ENCODE data around the gene ITIH5. TPM values are rescaled to one million over a fixed set of nuclear protein-coding genes. Genes with fewer than 3 reads are reported as not detected.

The ITIH5 gene
- total RNA-seq, 5 donors from 2014 or later (not counting 1 experiment from before 2014, with no cell fraction given), result 0.13 to 0.22 TPM; not detected in 3

DNA sequence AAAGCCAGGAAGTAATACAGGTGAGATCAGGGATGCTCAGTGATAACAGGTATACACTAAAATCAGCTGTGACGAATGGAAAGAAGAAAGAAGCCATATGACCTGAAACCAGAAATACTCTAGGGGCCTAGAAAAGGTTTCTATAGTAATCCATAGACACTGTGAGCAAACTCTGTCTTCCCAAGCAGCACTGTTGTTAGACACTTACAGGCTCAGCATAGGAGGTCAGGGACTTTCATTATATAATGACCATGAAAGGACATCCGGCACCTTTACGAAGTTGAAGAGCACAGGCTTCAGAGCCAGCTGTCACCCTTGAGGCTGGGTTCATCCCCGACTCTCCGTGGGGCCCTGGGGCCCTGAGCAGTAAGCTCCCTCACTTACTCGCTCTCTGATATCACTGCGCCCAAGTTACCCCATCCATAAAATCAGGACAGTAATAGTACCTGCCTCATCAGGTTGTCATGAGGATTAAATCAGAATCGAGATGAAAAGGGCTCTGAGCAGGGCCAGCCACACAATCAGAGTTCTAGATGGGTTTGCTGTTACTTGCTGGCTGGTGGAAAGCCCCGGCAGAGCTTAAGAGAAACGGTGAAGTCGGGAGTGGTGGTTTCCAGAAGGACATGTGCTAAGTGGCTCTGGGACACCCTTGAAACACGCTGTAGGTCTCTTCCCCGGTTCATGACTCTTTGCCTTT lies 79.5 kb downstream of the ITIH5 start:
- Mint-ChIP-seq H3K4me3 (no peak overlapping the region), H3K27ac (no peak overlapping the region), H3K27me3 (peaks cover 0 to 4% of the 10 kb centered on the region in 2 donors), H3K9me3 (no peaks in the 10 kb centered on the region), H3K4me1 (peaks cover 9 to 17% (median 14%) of the 10 kb centered on the region in 3 donors), H3K36me3 (no peaks in the 10 kb centered on the region)
- H3K9me3 ChIP-seq, result no peaks in the 10 kb centered on the region
- POLR2A ChIA-PET, result no interaction called here
- ATAC-seq (replicated peaks in 1 of 4) (no peak), DNase-seq (no peak)
- H3K4me3 ChIP-seq (ENCODE audit: control insufficient read depth in 1 of 2, extremely low read depth in 1 of 2, low read length in 1 of 2), result no peak overlapping the region
- CTCF ChIA-PET, result no interaction called here
- peaks cover 0 to 7% of the 10 kb centered on the region in 2 experiments for H3K27me3 ChIP-seq (replicated peaks in 1 of 2; ENCODE audit: control insufficient read depth in 2 of 2, extremely low read depth in 1 of 2, insufficient read depth in 2 of 2, low read length in 1 of 2)
- H3K36me3 ChIP-seq (ENCODE audit: control insufficient read depth in 2 of 2, extremely low read depth in 1 of 2, insufficient read depth in 1 of 2, low read length in 1 of 2), result no peaks in the 10 kb centered on the region
- H3K4me1 ChIP-seq (ENCODE audit: control insufficient read depth in 1 of 2, extremely low read depth in 1 of 2, insufficient read depth in 2 of 2, low read length in 2 of 2), result peaks cover 0 to 4% of the 10 kb centered on the region in 2 experiments
- 95% methylated on average over 7 of the region's 13 CpGs for WGBS (ENCODE audit: insufficient coverage)
- H3K27ac ChIP-seq (ENCODE audit: low read length), result no peak overlapping the region

DNA sequence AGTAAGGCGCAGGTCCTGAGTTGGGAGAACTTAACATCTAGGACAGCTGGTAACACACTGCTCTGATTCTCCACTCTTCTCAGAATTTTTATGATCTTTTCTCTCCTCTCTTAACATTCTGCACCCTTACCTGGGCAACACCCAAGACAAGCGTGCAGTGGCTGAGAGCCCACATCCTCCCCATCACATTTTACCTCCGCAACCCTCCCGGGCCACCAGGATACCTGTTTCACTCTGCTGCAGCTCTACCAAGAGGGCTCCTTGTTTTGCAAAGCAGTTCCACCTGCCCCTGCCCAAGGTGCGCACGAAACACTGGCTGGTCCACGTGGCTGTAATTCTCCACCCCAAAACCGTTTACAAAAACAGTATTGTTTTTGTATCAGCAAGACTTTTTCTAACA lies 81.5 kb downstream of the ITIH5 start:
- Mint-ChIP-seq H3K27ac (peak overlapping the region in 1 of 2 donors; percentile 51), H3K27me3 (peaks cover 0 to 4% of the 10 kb centered on the region in 2 donors), H3K4me1 (peaks cover 9 to 11% (median 11%) of the 10 kb centered on the region in 3 donors), H3K36me3 (no peaks in the 10 kb centered on the region), H3K9me3 (no peaks in the 10 kb centered on the region), H3K4me3 (no peak overlapping the region)
- 38% methylated on average over 6 of the region's 8 CpGs for WGBS (ENCODE audit: insufficient coverage)
- H3K36me3 ChIP-seq (ENCODE audit: control insufficient read depth in 2 of 2, extremely low read depth in 1 of 2, insufficient read depth in 1 of 2, low read length in 1 of 2), result no peaks in the 10 kb centered on the region
- peak in 3 of 4 experiments; percentile 57 to 67 (median 59) for ATAC-seq (replicated peaks in 1 of 4)
- H3K9me3 ChIP-seq, result no peaks in the 10 kb centered on the region
- no peak overlapping the region for H3K4me3 ChIP-seq (ENCODE audit: control insufficient read depth in 1 of 2, extremely low read depth in 1 of 2, low read length in 1 of 2)
- H3K27ac ChIP-seq (ENCODE audit: low read length), result no peak overlapping the region
- H3K4me1 ChIP-seq (ENCODE audit: control insufficient read depth in 1 of 2, extremely low read depth in 1 of 2, insufficient read depth in 2 of 2, low read length in 2 of 2), result peaks cover 0 to 3% of the 10 kb centered on the region in 2 experiments
- H3K27me3 ChIP-seq (replicated peaks in 1 of 2; ENCODE audit: control insufficient read depth in 2 of 2, extremely low read depth in 1 of 2, insufficient read depth in 2 of 2, low read length in 1 of 2), result peaks cover 0 to 7% of the 10 kb centered on the region in 2 experiments
- ChIA-PET CTCF (no interaction called here), POLR2A (no interaction called here)
- DNase-seq, result peak in 5 of 35 experiments; percentile 5 to 12 (median 11)

DNA sequence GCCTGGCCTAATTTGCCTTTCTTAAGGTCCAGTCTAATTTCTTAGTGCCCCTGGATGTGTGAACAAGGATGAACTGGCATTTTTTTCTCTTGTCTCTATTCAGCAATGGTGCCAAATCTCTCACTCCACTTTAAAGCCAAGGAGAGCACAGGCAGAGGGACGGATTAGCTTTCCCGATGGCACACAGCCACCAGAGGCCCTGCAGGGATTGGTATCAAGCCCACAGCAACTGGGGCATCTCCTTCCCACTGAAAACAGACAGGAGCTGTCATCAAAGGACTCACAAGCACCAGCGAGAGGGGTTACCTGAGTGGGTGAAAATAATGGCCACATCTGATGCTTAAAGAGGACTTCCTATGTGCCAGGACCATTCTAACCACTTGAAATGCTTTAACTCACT lies 83.1 kb downstream of the ITIH5 start:
- no peak overlapping the region for H3K27ac ChIP-seq (ENCODE audit: low read length)
- no peaks in the 10 kb centered on the region for H3K36me3 Mint-ChIP-seq
- WGBS (ENCODE audit: insufficient coverage), result 93% methylated on average over 3 of the region's 3 CpGs
- H3K36me3 ChIP-seq (ENCODE audit: control insufficient read depth in 2 of 2, extremely low read depth in 1 of 2, insufficient read depth in 1 of 2, low read length in 1 of 2), result no peaks in the 10 kb centered on the region
- CTCF ChIA-PET, result no interaction called here
- H3K27ac Mint-ChIP-seq, result no peak overlapping the region
- POLR2A ChIA-PET, result no interaction called here
- no peak for DNase-seq
- H3K4me1 Mint-ChIP-seq, result peaks cover 9 to 11% (median 10%) of the 10 kb centered on the region in 3 donors
- peaks cover 0 to 4% of the 10 kb centered on the region in 2 experiments for H3K27me3 ChIP-seq (replicated peaks in 1 of 2; ENCODE audit: control insufficient read depth in 2 of 2, extremely low read depth in 1 of 2, insufficient read depth in 2 of 2, low read length in 1 of 2)
- peaks cover 0 to 1% of the 10 kb centered on the region in 2 donors for H3K27me3 Mint-ChIP-seq
- H3K4me1 ChIP-seq (ENCODE audit: control insufficient read depth in 1 of 2, extremely low read depth in 1 of 2, insufficient read depth in 2 of 2, low read length in 2 of 2), result peaks cover 0 to 3% of the 10 kb centered on the region in 2 experiments
- ATAC-seq (replicated peaks in 1 of 4), result no peak
- H3K4me3 ChIP-seq (ENCODE audit: control insufficient read depth in 1 of 2, extremely low read depth in 1 of 2, low read length in 1 of 2), result no peak overlapping the region
- H3K9me3 Mint-ChIP-seq, result no peaks in the 10 kb centered on the region
- no peaks in the 10 kb centered on the region for H3K9me3 ChIP-seq
- no peak overlapping the region for H3K4me3 Mint-ChIP-seq

DNA sequence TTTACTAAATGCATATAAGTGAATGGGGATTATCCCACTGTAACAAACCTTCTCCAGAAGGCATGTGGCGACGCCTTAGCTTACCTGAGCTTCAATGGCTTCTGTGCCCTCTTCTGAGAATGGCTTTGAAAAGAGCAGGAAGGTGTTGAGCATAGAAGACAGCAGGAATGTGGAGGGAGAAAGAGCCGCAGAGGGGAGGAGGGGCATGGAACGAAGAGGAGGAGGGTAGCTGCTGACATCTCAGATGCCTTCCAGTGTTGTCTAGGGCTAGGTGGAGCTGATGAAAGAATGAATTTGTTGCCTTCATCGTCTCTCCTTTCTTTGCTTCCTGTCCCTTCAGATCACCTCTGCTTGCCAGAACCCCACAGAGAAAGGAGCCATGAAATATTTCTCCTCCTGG lies 86.2 kb downstream of the ITIH5 start:
- no peak overlapping the region for H3K4me3 ChIP-seq (ENCODE audit: control insufficient read depth in 1 of 2, extremely low read depth in 1 of 2, low read length in 1 of 2)
- ATAC-seq (replicated peaks in 1 of 4) (no peak), DNase-seq (no peak)
- H3K27ac ChIP-seq (ENCODE audit: low read length), result no peak overlapping the region
- H3K27me3 ChIP-seq (replicated peaks in 1 of 2; ENCODE audit: control insufficient read depth in 2 of 2, extremely low read depth in 1 of 2, insufficient read depth in 2 of 2, low read length in 1 of 2), result peaks cover 0 to 4% of the 10 kb centered on the region in 2 experiments
- no peaks in the 10 kb centered on the region for H3K9me3 ChIP-seq
- ChIA-PET CTCF (no interaction called here), POLR2A (no interaction called here)
- WGBS (ENCODE audit: insufficient coverage), result 94% methylated on average over 2 of the region's 5 CpGs
- peaks cover 8 to 11% (median 9%) of the 10 kb centered on the region in 3 donors for H3K4me1 Mint-ChIP-seq
- no peak overlapping the region for H3K4me3 Mint-ChIP-seq
- no peak overlapping the region for H3K27ac Mint-ChIP-seq
- no peaks in the 10 kb centered on the region for H3K36me3 ChIP-seq (ENCODE audit: control insufficient read depth in 2 of 2, extremely low read depth in 1 of 2, insufficient read depth in 1 of 2, low read length in 1 of 2)
- H3K36me3 Mint-ChIP-seq, result no peaks in the 10 kb centered on the region
- H3K9me3 Mint-ChIP-seq, result no peaks in the 10 kb centered on the region
- H3K27me3 Mint-ChIP-seq, result no peaks in the 10 kb centered on the region
- peaks cover 0 to 3% of the 10 kb centered on the region in 2 experiments for H3K4me1 ChIP-seq (ENCODE audit: control insufficient read depth in 1 of 2, extremely low read depth in 1 of 2, insufficient read depth in 2 of 2, low read length in 2 of 2)

DNA sequence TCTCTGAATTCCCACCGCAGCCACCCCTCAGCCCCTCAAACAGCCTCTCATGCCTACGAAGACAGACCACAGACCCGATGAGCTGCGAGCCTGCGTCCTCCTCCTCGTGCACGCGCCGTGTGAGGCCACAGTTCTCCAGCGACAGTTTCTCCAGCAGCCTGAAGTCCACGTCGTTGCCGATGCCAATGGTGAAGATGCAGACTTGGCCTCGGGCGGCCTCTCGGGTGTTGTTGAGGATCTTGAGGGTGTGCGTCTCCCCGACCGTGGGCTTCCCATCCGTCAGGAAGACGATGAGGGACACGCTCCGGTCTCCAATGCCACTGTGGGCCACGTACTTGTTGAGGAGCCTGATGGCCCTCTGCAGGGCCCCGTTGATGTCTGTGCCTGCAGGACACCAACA lies 87.1 kb downstream of the ITIH5 start:
- Mint-ChIP-seq H3K27ac (no peak overlapping the region), H3K4me1 (peaks cover under 1 to 2% (median under 1%) of the 10 kb centered on the region in 3 donors), H3K4me3 (no peak overlapping the region), H3K9me3 (no peaks in the 10 kb centered on the region), H3K27me3 (no peaks in the 10 kb centered on the region), H3K36me3 (no peaks in the 10 kb centered on the region)
- Histone ChIP-seq H3K36me3 (ENCODE audit: control insufficient read depth in 2 of 2, extremely low read depth in 1 of 2, insufficient read depth in 1 of 2, low read length in 1 of 2) (no peaks in the 10 kb centered on the region), H3K27ac (ENCODE audit: low read length) (no peak overlapping the region), H3K27me3 (replicated peaks in 1 of 2; ENCODE audit: control insufficient read depth in 2 of 2, extremely low read depth in 1 of 2, insufficient read depth in 2 of 2, low read length in 1 of 2) (peaks cover 0 to 4% of the 10 kb centered on the region in 2 experiments), H3K9me3 (no peaks in the 10 kb centered on the region), H3K4me1 (ENCODE audit: control insufficient read depth in 1 of 2, extremely low read depth in 1 of 2, insufficient read depth in 2 of 2, low read length in 2 of 2) (no peaks in the 10 kb centered on the region), H3K4me3 (ENCODE audit: control insufficient read depth in 1 of 2, extremely low read depth in 1 of 2, low read length in 1 of 2) (no peak overlapping the region)
- 92% methylated on average over 25 of the region's 25 CpGs for WGBS (ENCODE audit: insufficient coverage)
- ChIA-PET POLR2A (no interaction called here), CTCF (no interaction called here)
- no peak for DNase-seq
- no peak for ATAC-seq (replicated peaks in 1 of 4)

DNA sequence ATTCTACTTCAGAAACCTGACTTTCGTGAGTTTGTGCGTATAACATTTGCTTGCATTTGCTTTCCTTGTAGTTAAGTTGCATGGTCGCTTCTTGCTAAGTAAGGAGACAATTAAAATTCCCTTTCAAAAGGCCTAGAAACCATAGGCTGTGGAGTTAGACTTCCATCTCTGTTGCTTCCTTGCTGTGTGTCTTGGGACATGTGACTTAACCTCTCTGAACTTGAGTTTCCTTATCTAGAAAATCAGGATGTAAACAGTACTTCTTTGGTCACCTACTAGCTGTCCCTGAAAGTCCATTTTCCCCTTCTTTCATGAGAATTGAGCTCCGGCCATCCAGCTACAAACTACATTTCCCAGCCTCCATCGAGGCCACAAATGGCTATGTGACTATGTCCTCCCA lies 89.2 kb downstream of the ITIH5 start:
- Mint-ChIP-seq H3K36me3 (no peaks in the 10 kb centered on the region), H3K27ac (no peak overlapping the region), H3K4me1 (no peaks in the 10 kb centered on the region), H3K4me3 (no peak overlapping the region), H3K27me3 (no peaks in the 10 kb centered on the region), H3K9me3 (no peaks in the 10 kb centered on the region)
- H3K4me3 ChIP-seq (ENCODE audit: control insufficient read depth in 1 of 2, extremely low read depth in 1 of 2, low read length in 1 of 2), result no peak overlapping the region
- WGBS (ENCODE audit: insufficient coverage), result no CpG with 5 or more reads among the region's 5 CpGs
- H3K27ac ChIP-seq (ENCODE audit: low read length), result no peak overlapping the region
- H3K36me3 ChIP-seq (ENCODE audit: control insufficient read depth in 2 of 2, extremely low read depth in 1 of 2, insufficient read depth in 1 of 2, low read length in 1 of 2), result no peaks in the 10 kb centered on the region
- DNase-seq (no peak), ATAC-seq (replicated peaks in 1 of 4) (no peak)
- CTCF ChIA-PET, result no interaction called here
- H3K9me3 ChIP-seq, result no peaks in the 10 kb centered on the region
- H3K27me3 ChIP-seq (replicated peaks in 1 of 2; ENCODE audit: control insufficient read depth in 2 of 2, extremely low read depth in 1 of 2, insufficient read depth in 2 of 2, low read length in 1 of 2), result peaks cover 0 to 4% of the 10 kb centered on the region in 2 experiments
- POLR2A ChIA-PET, result no interaction called here
- H3K4me1 ChIP-seq (ENCODE audit: control insufficient read depth in 1 of 2, extremely low read depth in 1 of 2, insufficient read depth in 2 of 2, low read length in 2 of 2), result no peaks in the 10 kb centered on the region
